22Rv1 (cell line): ENCODE measurements around the gene FBH1.

Experiments used
- ZFX ChIP-seq: fragments of 450-650 bp; IDR thresholded peaks from 2 replicates; pipeline ENCODE4 v1.6.1; 2017; ENCODE audit warnings: antibody characterized with exemption, borderline replicate concordance
- TF ChIP-seq, protein P1 (sequence below): fragments of 450-650 bp; IDR thresholded peaks from 2 replicates; pipeline ENCODE4 v1.5.1; 2017; ENCODE audit warnings: mild to moderate bottlenecking

- TF ChIP-seq, protein P1, sequence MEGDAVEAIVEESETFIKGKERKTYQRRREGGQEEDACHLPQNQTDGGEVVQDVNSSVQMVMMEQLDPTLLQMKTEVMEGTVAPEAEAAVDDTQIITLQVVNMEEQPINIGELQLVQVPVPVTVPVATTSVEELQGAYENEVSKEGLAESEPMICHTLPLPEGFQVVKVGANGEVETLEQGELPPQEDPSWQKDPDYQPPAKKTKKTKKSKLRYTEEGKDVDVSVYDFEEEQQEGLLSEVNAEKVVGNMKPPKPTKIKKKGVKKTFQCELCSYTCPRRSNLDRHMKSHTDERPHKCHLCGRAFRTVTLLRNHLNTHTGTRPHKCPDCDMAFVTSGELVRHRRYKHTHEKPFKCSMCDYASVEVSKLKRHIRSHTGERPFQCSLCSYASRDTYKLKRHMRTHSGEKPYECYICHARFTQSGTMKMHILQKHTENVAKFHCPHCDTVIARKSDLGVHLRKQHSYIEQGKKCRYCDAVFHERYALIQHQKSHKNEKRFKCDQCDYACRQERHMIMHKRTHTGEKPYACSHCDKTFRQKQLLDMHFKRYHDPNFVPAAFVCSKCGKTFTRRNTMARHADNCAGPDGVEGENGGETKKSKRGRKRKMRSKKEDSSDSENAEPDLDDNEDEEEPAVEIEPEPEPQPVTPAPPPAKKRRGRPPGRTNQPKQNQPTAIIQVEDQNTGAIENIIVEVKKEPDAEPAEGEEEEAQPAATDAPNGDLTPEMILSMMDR: no peak
- no peak for TF ChIP-seq ZFX
Measured at GRCh38 chr10:5924889-5925288, 34.8 kb downstream of the FBH1 start.
